Measurements from ENCODE around the gene RAPGEF5. TPM values are rescaled to one million over a fixed set of nuclear protein-coding genes. Genes with fewer than 3 reads are reported as not detected.

RAPGEF5 gene
- total RNA-seq, 1 donor from 2014 or later = 12.4 TPM

DNA sequence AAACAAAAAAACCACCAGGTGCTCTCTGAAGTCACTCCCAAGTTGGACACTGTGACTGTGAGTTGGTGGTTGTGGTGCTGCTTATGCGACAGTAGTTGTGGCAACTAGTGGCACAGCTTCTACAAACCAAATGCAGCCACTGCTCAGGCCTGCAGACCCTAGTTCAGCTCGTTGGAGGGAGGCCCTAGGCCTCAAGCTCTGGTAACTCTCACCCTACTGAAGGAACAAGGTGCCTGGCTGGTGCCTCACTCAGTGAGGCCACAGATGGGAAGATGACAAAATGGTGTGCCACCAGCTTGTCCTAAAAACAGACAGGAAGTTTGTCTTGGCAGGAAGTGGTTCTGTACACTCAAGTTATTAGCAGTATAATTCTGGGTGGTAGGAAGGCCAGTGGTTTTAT lies 45.3 kb upstream of the RAPGEF5 start:
- POLR2A ChIA-PET = no interaction called here

GRCh38 chr7:22400936-22401553 lies 44.1 kb upstream of the RAPGEF5 start:
- H3K27me3 Mint-ChIP-seq = peaks cover 2% of the 10 kb centered on the region
- CTCF ChIA-PET = interaction anchor here (1.9 kb wide), 1 partner anchor 51 kb away, joined by 4 read pairs; no protein-coding TSS in a partner anchor

More for the DNA sequence above, 45.3 kb upstream of the RAPGEF5 start:
- Mint-ChIP-seq H3K9me3 (peaks cover 2% of the 10 kb centered on the region), H3K36me3 (ENCODE audit: low read depth) (no peaks in the 10 kb centered on the region), H3K4me1 (peaks cover 19% of the 10 kb centered on the region), H3K27ac (peak overlapping the region; percentile 47), H3K27me3 (no peaks in the 10 kb centered on the region), H3K4me3 (no peak overlapping the region)
- DNase-seq = no peak
- TF ChIP-seq CTCF (IDR thresholded peaks at IDR 0.05) = no peak
- CTCF ChIA-PET = interaction anchor here (1.9 kb wide), 1 partner anchor 50 kb away, joined by 4 read pairs; no protein-coding TSS in a partner anchor
- no peak for ATAC-seq (ENCODE audit: low read depth)
- intact Hi-C loops (cut with micrococcal nuclease) = no loop called here

GRCh38 chr7:22400150-22400814 lies 43.3 kb upstream of the RAPGEF5 start:
- H3K4me3 Mint-ChIP-seq = no peak overlapping the region
- intact Hi-C loops (cut with micrococcal nuclease) = no loop called here
- H3K27me3 Mint-ChIP-seq = peaks cover 2% of the 10 kb centered on the region
- TF ChIP-seq CTCF (IDR thresholded peaks at IDR 0.05) = no peak
- ATAC-seq (ENCODE audit: low read depth) = no peak
- H3K36me3 Mint-ChIP-seq (ENCODE audit: low read depth) = no peaks in the 10 kb centered on the region
- no peak for DNase-seq
- peaks cover 19% of the 10 kb centered on the region for H3K4me1 Mint-ChIP-seq
- ChIA-PET CTCF (interaction anchor here (1.9 kb wide), 1 partner anchor 52 kb away, joined by 4 read pairs; no protein-coding TSS in a partner anchor), POLR2A (no interaction called here)
- no peak overlapping the region for H3K27ac Mint-ChIP-seq
- H3K9me3 Mint-ChIP-seq = peaks cover 2% of the 10 kb centered on the region

More at GRCh38 chr7:22400936-22401553, 44.1 kb upstream of the RAPGEF5 start:
- POLR2A ChIA-PET = no interaction called here
- TF ChIP-seq CTCF (IDR thresholded peaks at IDR 0.05) = no peak
- ATAC-seq (ENCODE audit: low read depth) = no peak
- Mint-ChIP-seq H3K36me3 (ENCODE audit: low read depth) (no peaks in the 10 kb centered on the region), H3K27ac (no peak overlapping the region), H3K4me1 (peaks cover 19% of the 10 kb centered on the region), H3K9me3 (peaks cover 2% of the 10 kb centered on the region), H3K4me3 (no peak overlapping the region)
- no peak for DNase-seq
- intact Hi-C loops (cut with micrococcal nuclease) = no loop called here

- CTCF ChIA-PET = no interaction called here
- no peak for ATAC-seq (ENCODE audit: low read depth)
- intact Hi-C loops (cut with micrococcal nuclease) = no loop called here
Observed at GRCh38 chr7:22399546-22399945, 42.6 kb upstream of the RAPGEF5 start.

More at GRCh38 chr7:22399546-22399945, 42.6 kb upstream of the RAPGEF5 start:
- Mint-ChIP-seq H3K4me1 (peaks cover 19% of the 10 kb centered on the region), H3K27me3 (peaks cover 2% of the 10 kb centered on the region), H3K4me3 (no peak overlapping the region), H3K9me3 (peaks cover 2% of the 10 kb centered on the region), H3K27ac (no peak overlapping the region), H3K36me3 (ENCODE audit: low read depth) (no peaks in the 10 kb centered on the region)
- POLR2A ChIA-PET = no interaction called here
- no peak for TF ChIP-seq CTCF (IDR thresholded peaks at IDR 0.05)
- DNase-seq = no peak

All from activated B cell treated with CpG ODN at 0.5 μM for 24 hours (primary cell).